ENCODE results near the gene CEP89. TPM values are rescaled to one million over a fixed set of nuclear protein-coding genes. Genes with fewer than 3 reads are reported as not detected.
"Not testable (repeated sequence)": the region's sequence is repeated elsewhere in the genome, so short reads cannot be mapped to it uniquely, and the experiment has no call there.

Gene CEP89
- polyA plus RNA-seq, 1 experiment: 18.3 TPM

DNA sequence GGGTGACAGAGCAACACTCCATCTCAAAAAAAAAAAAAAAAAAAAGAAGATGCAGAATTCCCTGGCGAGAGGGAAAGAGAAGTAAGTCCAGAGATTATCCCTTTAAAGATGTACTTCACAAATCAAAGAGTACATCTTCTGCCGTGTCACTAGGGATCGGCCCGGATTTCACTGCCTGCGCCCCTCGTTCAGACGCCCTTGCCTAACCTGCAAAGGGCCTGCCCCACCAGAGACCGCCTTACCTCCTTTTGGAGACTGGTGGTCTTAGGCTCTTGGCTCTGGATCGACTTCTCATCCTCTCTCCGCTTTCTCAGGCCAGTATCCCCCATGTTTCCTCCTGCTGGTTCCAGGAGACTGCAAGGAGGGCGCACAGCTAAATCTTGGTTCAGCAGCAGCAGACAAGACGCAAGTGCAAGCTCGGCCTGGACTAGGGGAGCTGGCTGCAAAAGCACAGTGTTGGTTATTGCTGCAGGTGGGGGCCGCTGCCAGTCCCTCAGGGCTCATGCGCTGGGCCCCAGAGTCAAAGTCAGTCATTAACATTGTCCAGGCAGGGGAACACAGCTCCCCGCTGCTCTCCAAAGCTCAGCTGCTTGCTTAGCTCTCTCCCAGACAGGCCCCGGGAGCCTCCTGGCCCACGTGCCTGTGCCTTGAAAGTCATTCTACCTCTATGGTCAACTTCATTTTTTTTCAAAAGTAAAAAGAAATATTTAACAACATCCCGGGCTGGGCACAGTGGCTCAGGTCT is 103.4 kb downstream of the CEP89 start:
- ChIA-PET CTCF (no interaction called here), POLR2A (no interaction called here)
- TF ChIP-seq CTCF (IDR thresholded peaks at IDR 0.05; ENCODE audit: insufficient read depth, low read depth, low read length): no peak
- Histone ChIP-seq H3K36me3 (ENCODE audit: control insufficient read depth, insufficient read depth, low read length) (no peaks in the 10 kb centered on the region), H3K4me3 (ENCODE audit: low read depth, low read length) (no peak overlapping the region), H3K27me3 (ENCODE audit: control insufficient read depth, insufficient read depth, low read length) (peaks cover 5% of the 10 kb centered on the region)
- DNase-seq (ENCODE audit: low read depth): no peak

- H3K4me3 ChIP-seq (ENCODE audit: low read depth, low read length); DNase-seq (ENCODE audit: low read depth); CTCF ChIA-PET; H3K36me3 ChIP-seq (ENCODE audit: control insufficient read depth, insufficient read depth, low read length); H3K27me3 ChIP-seq (ENCODE audit: control insufficient read depth, insufficient read depth, low read length); POLR2A ChIA-PET: not testable (repeated sequence)
These were observed 104.3 kb downstream of the CEP89 start for GRCh38 chr19:32867436-32867835.

GRCh38 chr19:32866564-32867265 is 105.0 kb downstream of the CEP89 start:
- H3K36me3 ChIP-seq (ENCODE audit: control insufficient read depth, insufficient read depth, low read length): no peaks in the 10 kb centered on the region
- peaks cover 5% of the 10 kb centered on the region for H3K27me3 ChIP-seq (ENCODE audit: control insufficient read depth, insufficient read depth, low read length)
- DNase-seq (ENCODE audit: low read depth): no peak
- CTCF ChIA-PET: no interaction called here
- POLR2A ChIA-PET: interaction anchor here (0.5 kb wide), 1 partner anchor 63 kb away, joined by 13 read pairs; no protein-coding TSS in a partner anchor
- no peak for TF ChIP-seq CTCF (IDR thresholded peaks at IDR 0.05; ENCODE audit: insufficient read depth, low read depth, low read length)
- no peak overlapping the region for H3K4me3 ChIP-seq (ENCODE audit: low read depth, low read length)

GRCh38 chr19:32866061-32866460 is 105.7 kb downstream of the CEP89 start:
- peaks cover 3% of the 10 kb centered on the region for H3K27me3 ChIP-seq (ENCODE audit: control insufficient read depth, insufficient read depth, low read length)
- POLR2A ChIA-PET: no interaction called here
- TF ChIP-seq CTCF (IDR thresholded peaks at IDR 0.05; ENCODE audit: insufficient read depth, low read depth, low read length): no peak
- H3K36me3 ChIP-seq (ENCODE audit: control insufficient read depth, insufficient read depth, low read length): no peaks in the 10 kb centered on the region
- H3K4me3 ChIP-seq (ENCODE audit: low read depth, low read length): no peak overlapping the region
- no peak for DNase-seq (ENCODE audit: low read depth)
- CTCF ChIA-PET: interaction anchor here (0.8 kb wide), 1 partner anchor 9 kb away, joined by 3 read pairs; no protein-coding TSS in a partner anchor

DNA sequence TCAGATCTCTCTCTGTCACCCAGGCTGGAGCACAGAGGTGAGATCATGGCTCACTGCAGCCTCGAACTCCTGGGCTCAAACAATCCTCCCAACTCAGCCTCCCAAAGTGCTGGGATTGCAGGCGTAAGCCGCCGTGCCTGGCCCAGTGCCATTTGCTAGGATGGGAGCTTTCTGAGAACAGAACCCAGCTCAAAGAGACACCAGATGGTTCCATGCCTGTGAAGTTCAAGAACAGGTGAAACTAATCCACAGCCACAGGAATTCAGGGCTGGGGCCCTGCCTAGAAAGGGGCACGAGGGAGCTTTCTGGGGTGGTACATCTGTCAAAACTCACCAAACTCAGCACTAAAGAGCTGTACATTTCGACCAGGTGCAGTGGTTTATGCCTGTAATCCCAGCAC is 106.4 kb downstream of the CEP89 start:
- CTCF ChIA-PET: interaction anchor here (1.0 kb wide), 1 partner anchor 94 kb away, joined by 3 read pairs; no protein-coding TSS in a partner anchor
- POLR2A ChIA-PET: no interaction called here
- H3K36me3 ChIP-seq (ENCODE audit: control insufficient read depth, insufficient read depth, low read length): no peaks in the 10 kb centered on the region

More for the DNA sequence above, 106.4 kb downstream of the CEP89 start:
- H3K27me3 ChIP-seq (ENCODE audit: control insufficient read depth, insufficient read depth, low read length): no peaks in the 10 kb centered on the region
- no peak for TF ChIP-seq CTCF (IDR thresholded peaks at IDR 0.05; ENCODE audit: insufficient read depth, low read depth, low read length)
- H3K4me3 ChIP-seq (ENCODE audit: low read depth, low read length): no peak overlapping the region
- no peak for DNase-seq (ENCODE audit: low read depth)

Measured in BJ (cell line).